Liver (tissue), 9 donors: ENCODE measurements around the gene USP30. TPM values are rescaled to one million over a fixed set of nuclear protein-coding genes. Genes with fewer than 3 reads are reported as not detected.
A peak's percentile ranks its signal among the peaks of the same experiment; 100 is the strongest.
"Not testable (repeated sequence)": the region's sequence is repeated elsewhere in the genome, so short reads cannot be mapped to it uniquely, and the experiment has no call there.

Experiments used
- DNase-seq: peaks from one replicate; pipeline ENCODE4 v3.0.0-alpha.2; 2017; ENCODE audit warnings: low spot score
- H3K27ac ChIP-seq, 2 donors: one replicate each; pipeline ENCODE4 v1.7.0; 2013; ENCODE audit warnings: inconsistent platforms in 2 of 2, low read length in 2 of 2, control low read depth in 1 of 2, low read depth in 1 of 2, mild to moderate bottlenecking in 1 of 2
- H3K27me3 ChIP-seq, 4 donors: one replicate each; pipeline versions ENCODE4 v1.6.1 to v1.7.0; 2013; ENCODE audit warnings: low read length in 3 of 4, inconsistent platforms in 1 of 4, mild to moderate bottlenecking in 1 of 4, moderate library complexity in 1 of 4; ENCODE audit not compliant: control insufficient read depth in 4 of 4, insufficient read depth in 4 of 4
- H3K36me3 ChIP-seq, 4 donors: one replicate each; pipeline versions ENCODE4 v1.6.1 to v1.7.0; 2013; ENCODE audit warnings: low read length in 3 of 4, mild to moderate bottlenecking in 3 of 4, low read depth in 1 of 4, moderate library complexity in 1 of 4; ENCODE audit not compliant: control insufficient read depth in 4 of 4, insufficient read depth in 3 of 4
- H3K4me1 ChIP-seq, 4 donors: one replicate each; pipeline versions ENCODE4 v1.6.1 to v1.7.0; 2013; ENCODE audit warnings: low read length in 3 of 4, mild to moderate bottlenecking in 3 of 4, moderate library complexity in 1 of 4; ENCODE audit not compliant: control insufficient read depth in 4 of 4, insufficient read depth in 4 of 4
- H3K4me3 ChIP-seq, 3 donors: one replicate each; pipeline versions ENCODE4 v1.6.1 to v1.7.0; 2013; ENCODE audit warnings: low read length in 3 of 3, control low read depth in 1 of 3, low read depth in 1 of 3, mild to moderate bottlenecking in 1 of 3
- H3K9ac ChIP-seq, 2 donors: one replicate each; pipeline ENCODE4 v1.7.0; 2013; ENCODE audit warnings: low read length in 2 of 2, mild to moderate bottlenecking in 2 of 2, moderate library complexity in 2 of 2, control low read depth in 1 of 2, low read depth in 1 of 2
- H3K9me3 ChIP-seq, 4 donors: one replicate each; pipeline versions ENCODE4 v1.6.1 to v1.7.0; 2013; ENCODE audit warnings: low read length in 3 of 4; ENCODE audit not compliant: control insufficient read depth in 4 of 4
- EGR1 ChIP-seq, 2 donors: IDR thresholded peaks; 2 replicates each; pipeline ENCODE4 v1.6.1; 2016 to 2018; ENCODE audit warnings: antibody characterized with exemption in 2 of 2, low read depth in 2 of 2
- GABPA ChIP-seq, 2 donors: IDR thresholded peaks in 1 of 2; conservative IDR thresholded peaks in 1 of 2; 2 replicates each; pipeline ENCODE4 v1.6.1; 2016; ENCODE audit warnings: antibody characterized with exemption in 2 of 2, mild to moderate bottlenecking in 1 of 2, moderate library complexity in 1 of 2
- HNF4A ChIP-seq, 2 donors: conservative IDR thresholded peaks; 2 replicates each; pipeline ENCODE4 v1.6.1; 2016; ENCODE audit warnings: antibody characterized with exemption in 2 of 2, mild to moderate bottlenecking in 2 of 2
- HNF4G ChIP-seq: IDR thresholded peaks from 2 replicates; pipeline ENCODE4 v1.6.1; 2016; ENCODE audit warnings: antibody characterized with exemption
- JUND ChIP-seq, 2 donors: IDR thresholded peaks; 2 replicates each; pipeline ENCODE4 v1.6.1; 2016; ENCODE audit warnings: antibody characterized with exemption in 2 of 2
- NR2F2 ChIP-seq: IDR thresholded peaks from 2 replicates; pipeline ENCODE4 v1.6.1; 2016; ENCODE audit warnings: antibody characterized with exemption
- RAD21 ChIP-seq, 2 donors: IDR thresholded peaks; 2 replicates each; pipeline ENCODE4 v1.6.1; 2016; ENCODE audit warnings: antibody characterized with exemption in 2 of 2, mild to moderate bottlenecking in 2 of 2
- REST ChIP-seq: IDR thresholded peaks from 2 replicates; pipeline ENCODE4 v1.6.1; 2016; ENCODE audit warnings: antibody characterized with exemption, mild to moderate bottlenecking
- SP1 ChIP-seq: IDR thresholded peaks from 2 replicates; pipeline ENCODE4 v1.6.1; 2018; ENCODE audit warnings: antibody characterized with exemption, mild to moderate bottlenecking
- TAF1 ChIP-seq: conservative IDR thresholded peaks from 2 replicates; pipeline ENCODE4 v1.6.1; 2016; ENCODE audit warnings: antibody characterized with exemption, mild to moderate bottlenecking
- YY1 ChIP-seq: IDR thresholded peaks from 2 replicates; pipeline ENCODE4 v1.6.1; 2016; ENCODE audit warnings: antibody characterized with exemption, mild to moderate bottlenecking
- ZBTB33 ChIP-seq: IDR thresholded peaks from 2 replicates; pipeline ENCODE4 v1.6.1; 2016; ENCODE audit warnings: antibody characterized with exemption
- WGBS: extraction: QIAGEN DNeasy Blood & Tissue Kit; methylation state at CpG from one replicate; pipeline ENCODE4 v1.1.7; 2013; 5-methylcytosine and 5-hydroxymethylcytosine counted together
- polyA plus RNA-seq, 2 donors: library from polyadenylated mRNA; stranded (reverse) in 1 of 2; unstranded in 1 of 2; fragments of 200-250 nt in 1 of 2; fragments of >200 nt in 1 of 2; fragmentation: Nextera tagmentation in 1 of 2; extraction: Ambion mirVana in 1 of 2; gene quantifications; one replicate each; pipeline versions ENCODE4 v1.2.1 to v1.2.3, GENCODE V29; 2013 to 2015
- total RNA-seq, 2 donors: library from RNA; depleted of rRNA; stranded (reverse); fragments of >200 nt; gene quantifications; one replicate each; pipeline ENCODE4 v1.2.3, GENCODE V29; 2014
- TF ChIP-seq, protein P1 (sequence below): IDR thresholded peaks from 2 replicates; pipeline ENCODE4 v1.6.1; 2016; ENCODE audit warnings: antibody characterized with exemption
- TF ChIP-seq, protein P2 (sequence below): IDR thresholded peaks from 2 replicates; pipeline ENCODE4 v1.6.1; 2016; ENCODE audit warnings: antibody characterized with exemption
- donor health status: healthy.
- donor health status: healthy.
- donor health status: healthy.
- donor health status: healthy.
- donor health status: healthy.

The USP30 gene
- total and polyA plus RNA-seq, 4 donors = 6.4 to 12.1 (median 9.4) TPM

DNA sequence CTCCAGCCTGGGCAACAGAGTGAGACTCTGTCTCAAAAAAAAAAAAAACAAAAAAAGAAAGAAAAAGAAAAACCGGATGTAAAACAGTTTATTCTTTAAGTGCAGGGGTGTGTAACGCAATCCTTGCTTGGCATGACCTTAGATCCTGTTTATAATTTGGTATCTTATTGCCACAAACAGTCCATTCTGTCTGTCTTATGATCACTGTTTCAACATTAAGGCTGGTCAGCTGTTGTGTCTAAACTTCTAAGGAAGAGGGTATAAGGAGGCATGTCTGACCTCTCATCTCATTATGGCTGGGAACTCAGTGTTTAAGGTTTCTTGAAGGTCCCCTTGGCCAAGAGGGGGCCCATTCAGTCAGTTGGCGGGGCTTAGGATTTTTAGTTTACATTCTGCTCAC lies 3.7 kb upstream of the USP30 start:
- H3K9ac ChIP-seq, H3K27me3 ChIP-seq, H3K36me3 ChIP-seq, H3K27ac ChIP-seq, H3K9me3 ChIP-seq, H3K4me3 ChIP-seq, DNase-seq: not testable (repeated sequence)
- WGBS = 74% methylated on average over 3 of the region's 3 CpGs
- H3K4me1 ChIP-seq = peaks cover 0 to 17% (median 12%) of the 10 kb centered on the region in 4 donors

DNA sequence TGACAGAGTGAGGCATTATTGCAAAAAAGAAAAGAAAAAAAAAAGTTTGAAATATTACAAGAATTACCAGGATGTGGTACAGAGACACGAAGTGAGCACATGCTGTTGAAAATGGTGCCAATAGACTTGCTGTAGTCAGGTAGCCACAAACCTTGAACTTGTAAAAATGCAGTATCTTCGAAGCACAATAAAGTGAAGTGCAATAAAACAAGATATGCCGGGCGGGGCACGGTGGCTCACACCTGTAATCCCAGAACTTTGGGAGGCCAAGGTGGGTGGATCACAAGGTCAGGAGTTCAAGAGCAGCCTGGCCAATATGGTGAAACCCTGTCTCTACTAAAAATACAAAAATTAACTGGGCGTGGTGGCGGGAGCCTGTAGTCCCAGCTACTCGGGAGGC lies 2.6 kb upstream of the USP30 start:
- not testable (repeated sequence) for H3K9me3 ChIP-seq, H3K9ac ChIP-seq, H3K4me3 ChIP-seq, H3K27ac ChIP-seq, H3K27me3 ChIP-seq, DNase-seq, H3K36me3 ChIP-seq
- peaks cover 2 to 27% (median 20%) of the 10 kb centered on the region in 4 donors for H3K4me1 ChIP-seq
- WGBS = 75% methylated on average over 8 of the region's 8 CpGs

DNA sequence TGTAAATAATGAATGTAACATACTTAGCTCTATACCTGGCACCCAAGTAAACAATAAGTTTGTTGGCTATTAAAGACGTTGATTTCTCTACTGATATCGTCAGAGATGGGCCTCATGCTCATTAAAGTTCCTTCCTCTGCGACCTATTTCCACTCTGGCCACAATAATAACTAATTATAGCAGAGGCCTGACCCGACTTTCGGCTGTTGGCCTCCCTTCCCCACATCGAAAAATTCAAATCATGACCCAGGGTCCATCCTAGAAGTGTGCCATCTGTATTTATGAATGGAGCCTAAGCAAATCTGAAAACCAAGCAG lies 321 bp upstream of the USP30 start:
- DNase-seq = no peak

More for the DNA sequence above, 321 bp upstream of the USP30 start:
- Histone ChIP-seq H3K9ac (peak overlapping the region; percentile 43 to 47), H3K27ac (peak overlapping the region; percentile 89 to 92), H3K4me1 (peaks cover 2 to 45% (median 26%) of the 10 kb centered on the region in 4 donors), H3K9me3 (no peaks in the 10 kb centered on the region), H3K36me3 (no peaks in the 10 kb centered on the region), H3K4me3 (peak overlapping the region; percentile 90 to 97 (median 96)), H3K27me3 (no peaks in the 10 kb centered on the region)
- no peak for TF ChIP-seq HNF4A (conservative IDR thresholded peaks at IDR 0.05)
- no peak for TF ChIP-seq HNF4G
- TF ChIP-seq EGR1 (IDR thresholded peaks at IDR 0.05; ENCODE audit: low read depth in 2 of 2) = no peak
- no peak for TF ChIP-seq GABPA (IDR thresholded peaks at IDR 0.05 in 1 of 2, conservative IDR thresholded peaks at IDR 0.05 in 1 of 2)
- no peak for TF ChIP-seq JUND (IDR thresholded peaks at IDR 0.05)
- TF ChIP-seq REST = no peak
- no peak for TF ChIP-seq ZBTB33
- TF ChIP-seq SP1 = no peak
- TF ChIP-seq TAF1 = no peak
- TF ChIP-seq, protein P1, sequence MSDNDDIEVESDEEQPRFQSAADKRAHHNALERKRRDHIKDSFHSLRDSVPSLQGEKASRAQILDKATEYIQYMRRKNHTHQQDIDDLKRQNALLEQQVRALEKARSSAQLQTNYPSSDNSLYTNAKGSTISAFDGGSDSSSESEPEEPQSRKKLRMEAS = no peak
- TF ChIP-seq, protein P2, sequence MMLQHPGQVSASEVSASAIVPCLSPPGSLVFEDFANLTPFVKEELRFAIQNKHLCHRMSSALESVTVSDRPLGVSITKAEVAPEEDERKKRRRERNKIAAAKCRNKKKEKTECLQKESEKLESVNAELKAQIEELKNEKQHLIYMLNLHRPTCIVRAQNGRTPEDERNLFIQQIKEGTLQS = no peak
- no peak for TF ChIP-seq RAD21 (IDR thresholded peaks at IDR 0.05)
- no peak for TF ChIP-seq YY1
- no peak for TF ChIP-seq NR2F2
- 18% methylated on average over 6 of the region's 6 CpGs for WGBS
